Measurements from ENCODE around the gene MYL6B.

Gene MYL6B

DNA sequence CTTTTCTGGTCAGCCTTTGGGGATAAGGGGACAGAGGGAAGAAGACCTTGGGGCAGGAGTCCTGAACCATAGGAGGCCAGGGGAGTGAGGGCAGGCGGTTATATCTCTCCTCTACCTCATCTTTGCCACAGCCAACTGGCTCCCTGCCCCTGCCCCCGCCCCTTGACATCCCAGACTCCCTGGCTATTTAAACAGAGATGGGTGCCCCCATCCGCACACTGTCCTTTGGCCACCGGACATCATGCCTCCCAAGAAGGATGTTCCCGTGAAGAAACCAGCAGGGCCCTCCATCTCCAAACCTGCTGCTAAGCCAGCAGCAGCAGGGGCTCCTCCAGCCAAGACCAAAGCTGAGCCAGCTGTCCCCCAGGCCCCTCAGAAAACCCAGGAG is 1.3 kb downstream of the MYL6B start:
- H3K9ac ChIP-seq (ENCODE audit: low read depth, low read length, poor library complexity, severe bottlenecking): peak overlapping the region; percentile 92
- no peaks in the 10 kb centered on the region for H3K9me3 ChIP-seq (ENCODE audit: insufficient read depth, low read depth, low read length)
- no peaks in the 10 kb centered on the region for H3K27me3 ChIP-seq (ENCODE audit: insufficient read depth, low read length, poor library complexity, severe bottlenecking)
- H3K36me3 ChIP-seq (ENCODE audit: insufficient read depth, low read length): no peaks in the 10 kb centered on the region
- H3K4me1 ChIP-seq (ENCODE audit: insufficient read depth, low read length, poor library complexity, severe bottlenecking): peaks cover 22% of the 10 kb centered on the region
- H2AFZ ChIP-seq (ENCODE audit: low read length): no peak overlapping the region
- H3K79me2 ChIP-seq (ENCODE audit: insufficient read depth, low read length): peaks cover 39% of the 10 kb centered on the region
- peak overlapping the region; percentile 88 for H3K4me3 ChIP-seq (ENCODE audit: low read length, poor library complexity, severe bottlenecking)
- H3K9me2 ChIP-seq (replicated peaks; ENCODE audit: low read depth, low read length): no peaks in the 10 kb centered on the region
- peak overlapping the region; percentile 77 for H3K4me2 ChIP-seq (ENCODE audit: low read depth, low read length, poor library complexity, severe bottlenecking)
- TF ChIP-seq EZH2phosphoT487 (IDR thresholded peaks at IDR 0.05; ENCODE audit: borderline replicate concordance) (no peak), CTCF (conservative IDR thresholded peaks at IDR 0.05; ENCODE audit: low read length) (no peak)
- peaks cover 4% of the 10 kb centered on the region for H4K20me1 ChIP-seq (ENCODE audit: insufficient read depth, low read length, poor library complexity, severe bottlenecking)
- H3F3A ChIP-seq (ENCODE audit: low read depth): no peaks in the 10 kb centered on the region

GRCh38 chr12:56154246-56154771 is 1.9 kb downstream of the MYL6B start:
- H3K79me2 ChIP-seq (ENCODE audit: insufficient read depth, low read length): peaks cover 46% of the 10 kb centered on the region
- no peaks in the 10 kb centered on the region for H3K36me3 ChIP-seq (ENCODE audit: insufficient read depth, low read length)
- TF ChIP-seq EZH2phosphoT487 (IDR thresholded peaks at IDR 0.05; ENCODE audit: borderline replicate concordance) (no peak), CTCF (conservative IDR thresholded peaks at IDR 0.05; ENCODE audit: low read length) (no peak)
- H3K27me3 ChIP-seq (ENCODE audit: insufficient read depth, low read length, poor library complexity, severe bottlenecking): no peaks in the 10 kb centered on the region
- no peak overlapping the region for H2AFZ ChIP-seq (ENCODE audit: low read length)
- H3K4me1 ChIP-seq (ENCODE audit: insufficient read depth, low read length, poor library complexity, severe bottlenecking): peaks cover 29% of the 10 kb centered on the region
- H3K4me2 ChIP-seq (ENCODE audit: low read depth, low read length, poor library complexity, severe bottlenecking): peak overlapping the region; percentile 77
- no peaks in the 10 kb centered on the region for H3K9me3 ChIP-seq (ENCODE audit: insufficient read depth, low read depth, low read length)
- no peak overlapping the region for H3K4me3 ChIP-seq (ENCODE audit: low read length, poor library complexity, severe bottlenecking)
- H3K9ac ChIP-seq (ENCODE audit: low read depth, low read length, poor library complexity, severe bottlenecking): peak overlapping the region; percentile 92
- no peaks in the 10 kb centered on the region for H3F3A ChIP-seq (ENCODE audit: low read depth)
- H3K9me2 ChIP-seq (replicated peaks; ENCODE audit: low read depth, low read length): no peaks in the 10 kb centered on the region
- H4K20me1 ChIP-seq (ENCODE audit: insufficient read depth, low read length, poor library complexity, severe bottlenecking): peaks cover 10% of the 10 kb centered on the region

DNA sequence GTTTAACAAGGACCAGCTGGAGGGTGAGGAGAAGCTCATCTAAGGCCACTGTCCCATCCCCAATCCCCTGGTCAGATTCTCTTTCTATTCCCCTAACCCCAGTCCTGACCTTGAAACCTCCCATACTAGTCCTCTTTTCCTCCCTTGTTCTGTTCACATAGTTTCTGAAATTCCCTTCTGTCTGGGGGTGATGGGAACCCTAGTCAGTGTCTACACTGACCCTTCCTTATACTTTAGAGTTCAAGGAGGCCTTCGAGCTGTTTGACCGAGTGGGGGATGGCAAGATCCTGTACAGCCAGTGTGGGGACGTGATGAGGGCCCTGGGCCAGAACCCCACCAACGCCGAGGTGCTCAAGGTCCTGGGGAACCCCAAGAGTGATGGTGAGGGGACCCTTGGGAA is 2.4 kb downstream of the MYL6B start:
- Histone ChIP-seq H3K9me2 (replicated peaks; ENCODE audit: low read depth, low read length) (no peaks in the 10 kb centered on the region), H3K4me2 (ENCODE audit: low read depth, low read length, poor library complexity, severe bottlenecking) (peak overlapping the region; percentile 77), H4K20me1 (ENCODE audit: insufficient read depth, low read length, poor library complexity, severe bottlenecking) (peaks cover 15% of the 10 kb centered on the region), H3K36me3 (ENCODE audit: insufficient read depth, low read length) (peaks cover 4% of the 10 kb centered on the region; the same call in 1 of the 2 replicates), H3K27me3 (ENCODE audit: insufficient read depth, low read length, poor library complexity, severe bottlenecking) (no peaks in the 10 kb centered on the region), H3K4me1 (ENCODE audit: insufficient read depth, low read length, poor library complexity, severe bottlenecking) (peaks cover 32% of the 10 kb centered on the region), H3K4me3 (ENCODE audit: low read length, poor library complexity, severe bottlenecking) (no peak overlapping the region), H2AFZ (ENCODE audit: low read length) (no peak overlapping the region), H3K9me3 (ENCODE audit: insufficient read depth, low read depth, low read length) (no peaks in the 10 kb centered on the region), H3F3A (ENCODE audit: low read depth) (no peaks in the 10 kb centered on the region), H3K79me2 (ENCODE audit: insufficient read depth, low read length) (peaks cover 51% of the 10 kb centered on the region), H3K9ac (ENCODE audit: low read depth, low read length, poor library complexity, severe bottlenecking) (peak overlapping the region; percentile 92)
- TF ChIP-seq CTCF (conservative IDR thresholded peaks at IDR 0.05; ENCODE audit: low read length): no peak
- TF ChIP-seq EZH2phosphoT487 (IDR thresholded peaks at IDR 0.05; ENCODE audit: borderline replicate concordance): no peak
